ENCODE data around the gene QPCTL.

DNA sequence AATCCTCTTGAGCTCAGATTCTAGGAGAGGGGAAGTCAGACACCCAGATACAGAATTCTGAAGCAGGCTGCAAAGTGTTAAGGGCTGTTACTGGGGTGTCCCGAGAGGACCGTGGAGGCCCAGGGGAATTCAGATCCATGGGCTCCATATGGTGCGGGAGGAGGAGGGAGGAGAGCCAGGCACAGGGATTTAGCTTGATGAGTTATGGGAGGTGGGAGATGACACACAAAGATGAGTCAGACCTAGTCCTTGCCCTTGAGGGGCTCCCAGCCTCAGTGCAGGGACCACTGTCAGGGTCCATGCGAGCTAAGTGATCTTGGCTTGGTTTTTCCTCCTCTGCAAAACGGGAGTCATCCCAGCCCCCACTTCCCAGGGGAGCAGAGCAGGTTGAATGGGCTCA lies 38.8 kb upstream of the QPCTL start:
- no peak for TF ChIP-seq CTCF (IDR thresholded peaks at IDR 0.05)
- no peak for TF ChIP-seq POLR2A (IDR thresholded peaks at IDR 0.05)

Measured in thyroid gland (tissue), 4 donors.